Left hindlimb (tissue), 1 donor: ENCODE results near the gene TMED1.
"Not testable (repeated sequence)": the region's sequence is repeated elsewhere in the genome, so short reads cannot be mapped to it uniquely, and the experiment has no call there.

Source experiments
- DNase-seq: peaks from one replicate; pipeline ENCODE4 v3.0.0-alpha.2; 2018

The TMED1 gene, protein sequence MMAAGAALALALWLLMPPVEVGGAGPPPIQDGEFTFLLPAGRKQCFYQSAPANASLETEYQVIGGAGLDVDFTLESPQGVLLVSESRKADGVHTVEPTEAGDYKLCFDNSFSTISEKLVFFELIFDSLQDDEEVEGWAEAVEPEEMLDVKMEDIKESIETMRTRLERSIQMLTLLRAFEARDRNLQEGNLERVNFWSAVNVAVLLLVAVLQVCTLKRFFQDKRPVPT

DNA sequence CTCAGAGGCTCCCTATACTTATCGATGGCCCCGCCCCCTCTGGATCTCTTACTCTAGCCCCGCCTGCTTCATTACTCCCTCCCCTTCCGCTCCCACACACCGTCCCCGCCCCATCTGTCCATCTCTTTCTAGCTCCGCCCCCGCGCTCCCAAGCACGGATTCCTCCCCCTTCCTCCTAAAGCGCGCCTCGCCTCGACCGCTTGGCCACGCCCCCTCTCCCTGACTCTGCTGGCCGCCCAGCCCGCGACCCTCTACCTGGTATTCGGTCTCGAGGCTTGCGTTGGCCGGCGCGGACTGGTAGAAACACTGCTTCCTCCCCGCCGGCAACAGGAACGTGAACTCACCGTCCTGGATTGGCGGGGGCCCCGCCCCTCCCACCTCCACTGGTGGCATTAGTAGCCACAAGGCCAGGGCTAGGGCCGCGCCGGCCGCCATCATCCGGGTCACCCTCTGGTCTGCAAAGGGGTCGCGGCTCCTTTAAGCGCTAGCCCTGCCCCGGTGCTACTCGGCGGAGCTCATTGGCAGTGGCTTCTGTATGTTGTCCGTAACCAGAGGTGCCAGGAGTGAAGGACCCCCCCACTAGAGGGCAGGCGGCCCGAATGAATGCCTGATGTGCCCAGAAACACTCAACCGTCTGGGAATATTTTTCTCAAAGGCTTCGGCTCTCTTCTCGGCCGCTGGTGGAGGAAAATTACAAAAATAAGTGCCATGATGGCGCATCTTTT lies at the start of gene TMED1:
TMED1 (minus strand) TSS at position 459 of the 725 bp plus-strand sequence; CDS start at position 438, 21 bp downstream.
- DNase-seq, result peak; percentile 99

DNA sequence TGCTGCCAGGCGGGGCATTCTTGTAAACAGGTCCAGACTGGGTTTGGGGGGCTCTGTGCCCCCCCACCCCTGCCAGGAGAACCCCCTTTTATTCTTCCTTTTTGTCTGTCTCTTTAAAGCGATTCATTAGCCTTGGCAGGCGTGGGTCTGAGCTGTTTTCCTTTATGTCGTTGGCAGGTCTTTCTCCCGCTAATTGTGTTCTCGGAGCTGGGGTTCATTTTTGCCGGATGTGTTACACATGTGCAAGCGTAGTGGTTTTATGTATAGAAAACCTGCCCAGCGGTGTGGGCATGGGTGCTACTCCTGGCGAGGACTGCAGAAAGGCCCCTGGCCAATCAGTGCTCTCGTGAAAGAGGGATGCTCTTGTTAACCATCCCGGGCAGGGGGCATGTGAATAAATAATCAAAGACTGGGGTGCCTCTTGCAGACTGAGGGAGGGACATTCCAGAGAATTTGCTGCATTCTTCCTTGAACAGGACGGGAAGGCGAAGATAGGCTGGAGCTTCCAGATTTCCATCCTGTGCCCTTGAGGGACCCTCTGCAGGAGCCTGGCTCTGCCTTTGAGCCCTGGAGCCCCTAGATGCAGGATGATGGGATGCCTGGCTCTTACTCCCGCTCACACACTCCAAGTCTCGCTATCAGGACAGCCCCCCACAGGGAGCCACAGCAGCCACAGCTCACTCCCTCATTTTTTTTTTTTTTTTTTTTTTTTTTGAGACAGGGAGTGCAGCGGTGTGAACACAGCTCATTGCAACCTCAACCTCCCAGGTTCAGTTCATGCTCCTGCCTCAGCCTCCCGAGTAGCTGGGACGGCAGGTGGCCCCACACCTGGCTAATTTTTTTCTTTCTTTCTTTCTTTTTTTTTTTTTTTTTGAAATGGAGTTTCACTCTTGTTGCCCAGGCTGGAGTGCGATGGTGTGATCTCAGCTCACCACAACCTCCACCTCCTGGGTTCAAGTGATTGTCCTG lies 49.5 kb upstream of the TMED1 start:
- DNase-seq, result no peak

DNA sequence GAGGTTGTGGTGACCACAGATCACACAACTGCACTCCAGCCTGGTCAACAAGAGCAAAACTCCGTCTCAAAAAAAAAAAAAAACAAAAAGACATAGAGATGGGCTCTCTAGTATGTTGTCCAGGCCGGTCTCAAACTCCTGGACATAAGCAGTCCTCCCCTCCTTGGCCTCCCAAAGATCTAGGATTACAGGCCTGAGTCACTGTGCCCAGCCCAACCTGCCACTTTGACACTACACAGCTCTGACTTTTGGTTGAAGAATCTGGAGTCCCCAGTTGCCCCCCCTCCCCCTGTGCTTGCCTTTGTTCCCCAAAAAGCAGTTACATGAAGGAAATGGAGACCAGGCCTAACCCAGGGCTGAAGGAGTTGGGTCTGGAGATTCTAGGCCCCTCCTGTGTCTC lies 48.3 kb upstream of the TMED1 start:
- DNase-seq, result no peak

DNA sequence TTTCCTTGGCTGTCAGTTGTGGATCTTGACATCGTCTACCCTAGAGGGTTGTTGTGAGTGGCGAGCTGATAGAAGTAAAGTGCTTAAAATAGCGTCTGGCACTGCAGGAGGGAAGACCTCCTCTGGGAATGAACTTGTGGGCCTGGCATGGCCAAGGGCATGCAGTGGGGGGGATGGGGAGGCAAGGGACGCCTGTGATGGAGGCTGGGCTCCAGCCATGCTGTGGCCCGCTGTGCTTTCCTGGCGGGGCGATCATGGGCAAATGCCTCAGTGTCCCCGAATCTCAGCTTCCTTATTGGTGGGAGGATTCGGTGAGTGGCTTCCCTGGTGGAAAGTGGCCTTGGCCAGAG lies 46.1 kb upstream of the TMED1 start:
- DNase-seq, result no peak

DNA sequence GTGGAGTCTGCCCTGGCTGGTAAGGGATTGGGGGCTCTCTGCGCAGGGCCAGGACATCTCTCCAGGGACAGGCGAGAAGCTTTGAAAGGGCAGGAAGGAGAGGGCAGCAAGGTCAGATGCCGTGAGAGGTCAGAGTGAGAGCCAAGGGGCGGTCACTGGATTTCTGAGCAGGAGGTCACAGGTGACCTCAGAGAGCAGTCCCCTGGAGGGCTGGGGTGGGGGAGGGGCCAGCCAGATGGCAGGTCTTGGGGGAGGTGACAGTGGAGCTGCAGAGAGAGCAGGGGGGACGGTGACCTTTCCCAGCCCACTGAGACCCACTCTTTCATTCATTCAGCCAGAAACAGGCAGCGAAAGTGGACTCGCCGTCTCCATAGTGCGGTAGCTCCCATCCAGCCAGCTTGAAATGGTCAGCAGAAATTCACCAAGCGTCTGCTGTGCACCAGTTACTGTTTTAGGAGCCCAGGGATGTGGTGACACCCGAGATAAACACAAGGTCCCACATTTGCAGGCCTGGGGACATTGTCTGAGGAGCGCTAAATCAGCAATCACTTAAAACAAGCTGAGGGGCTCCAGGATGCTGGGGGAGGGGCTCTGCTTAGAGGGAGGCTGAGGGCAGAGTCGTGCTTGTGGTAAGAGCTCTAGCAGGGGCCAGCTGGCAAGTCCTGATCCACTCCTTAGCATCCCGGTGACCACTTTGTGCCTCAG lies 45.5 kb upstream of the TMED1 start:
- no peak for DNase-seq

DNA sequence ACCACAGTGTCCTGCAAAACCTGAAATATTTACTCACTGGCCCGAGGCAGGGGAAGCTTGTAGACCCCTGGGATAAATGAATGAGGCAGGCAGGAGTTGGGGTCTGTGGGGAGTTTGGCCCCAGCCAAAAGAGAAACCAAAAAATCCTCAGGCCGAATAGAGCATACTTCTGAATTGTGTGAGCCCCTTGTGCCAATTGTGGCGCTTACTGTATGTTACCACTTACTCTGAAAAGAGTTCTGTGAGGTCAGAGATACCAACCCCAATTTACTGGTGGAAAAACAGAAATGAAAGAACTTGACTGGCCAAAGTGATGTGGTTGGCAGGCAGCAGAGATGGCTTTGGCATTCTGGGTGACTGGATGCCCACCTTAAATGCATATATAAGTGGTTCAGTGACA lies 42.2 kb upstream of the TMED1 start:
- no peak for DNase-seq

DNA sequence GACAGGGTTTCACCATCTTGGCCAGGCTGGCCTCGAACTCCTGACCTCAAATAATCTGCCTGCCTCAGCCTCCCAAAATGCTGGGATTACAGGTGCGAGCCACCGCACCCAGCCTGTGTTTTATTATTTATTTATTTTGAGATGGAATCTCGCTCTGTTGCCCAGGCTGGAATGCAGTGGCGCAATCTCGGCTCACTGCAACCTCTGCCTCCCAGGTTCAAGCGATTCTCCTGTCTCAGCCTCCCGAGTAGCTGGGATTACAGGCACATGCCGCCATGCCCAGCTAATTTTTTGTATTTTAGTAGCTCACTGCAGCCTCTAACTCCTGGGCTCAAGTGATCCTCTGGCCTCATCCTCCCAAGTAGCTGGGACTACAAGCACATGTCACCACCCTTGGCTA lies 41.6 kb upstream of the TMED1 start:
- not testable (repeated sequence) for DNase-seq

DNA sequence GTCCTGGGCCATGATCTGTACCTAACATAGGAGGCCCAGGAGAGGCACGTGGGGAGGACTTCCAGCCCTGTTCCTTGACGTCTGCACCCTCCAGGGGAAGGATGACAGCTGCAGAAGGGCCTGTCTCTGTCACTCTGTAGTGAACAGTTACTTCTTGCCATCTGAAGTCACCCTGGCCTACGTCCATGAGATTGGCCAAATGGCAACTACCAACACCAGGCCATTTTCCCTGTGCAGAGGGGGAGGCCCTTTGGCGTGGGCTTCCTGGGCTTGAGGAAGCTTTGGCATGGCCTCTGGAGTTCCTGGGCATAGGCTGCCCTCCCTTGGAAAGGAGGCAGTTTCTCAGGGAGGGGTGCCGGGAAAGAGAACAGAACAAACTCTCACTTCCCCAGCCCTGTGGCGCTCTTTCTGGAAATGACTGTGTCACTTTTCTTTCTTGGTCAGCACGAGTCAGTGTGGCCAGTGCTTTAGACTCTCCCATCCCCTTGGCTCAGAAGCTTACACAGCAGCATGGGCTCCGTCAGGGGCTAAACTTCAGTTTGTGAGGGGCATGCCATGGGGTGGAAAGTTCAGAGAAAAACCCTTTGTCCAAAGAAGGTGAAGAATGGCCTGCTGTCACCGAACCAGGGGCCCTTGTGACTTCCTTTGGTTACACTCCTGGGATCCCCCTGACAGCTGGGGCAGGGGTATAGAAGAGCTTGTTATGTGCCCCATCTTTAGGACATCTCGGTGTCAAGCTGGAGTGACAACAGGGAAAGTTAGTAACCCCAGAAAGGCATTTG lies 40.6 kb upstream of the TMED1 start:
- DNase-seq, result no peak

DNA sequence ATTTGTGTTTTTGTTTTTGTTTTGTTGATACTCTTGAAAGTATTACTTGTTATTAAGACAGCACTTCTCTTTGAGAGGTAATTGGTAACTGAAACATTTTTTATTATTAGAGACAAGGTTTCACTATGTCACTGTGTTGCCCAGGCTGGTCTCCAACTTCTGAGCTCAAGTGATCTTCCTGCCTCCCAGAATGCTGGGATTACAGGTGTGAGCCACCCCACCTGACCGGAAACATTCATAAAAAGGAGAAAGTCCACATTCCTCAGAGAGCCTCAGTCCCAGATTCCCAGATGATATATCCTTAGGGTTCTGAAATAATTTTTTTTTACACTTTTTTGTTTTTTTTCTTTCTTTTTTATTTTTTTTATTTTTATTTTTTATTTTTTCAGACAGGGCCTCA lies 38.0 kb upstream of the TMED1 start:
- DNase-seq, result no peak

DNA sequence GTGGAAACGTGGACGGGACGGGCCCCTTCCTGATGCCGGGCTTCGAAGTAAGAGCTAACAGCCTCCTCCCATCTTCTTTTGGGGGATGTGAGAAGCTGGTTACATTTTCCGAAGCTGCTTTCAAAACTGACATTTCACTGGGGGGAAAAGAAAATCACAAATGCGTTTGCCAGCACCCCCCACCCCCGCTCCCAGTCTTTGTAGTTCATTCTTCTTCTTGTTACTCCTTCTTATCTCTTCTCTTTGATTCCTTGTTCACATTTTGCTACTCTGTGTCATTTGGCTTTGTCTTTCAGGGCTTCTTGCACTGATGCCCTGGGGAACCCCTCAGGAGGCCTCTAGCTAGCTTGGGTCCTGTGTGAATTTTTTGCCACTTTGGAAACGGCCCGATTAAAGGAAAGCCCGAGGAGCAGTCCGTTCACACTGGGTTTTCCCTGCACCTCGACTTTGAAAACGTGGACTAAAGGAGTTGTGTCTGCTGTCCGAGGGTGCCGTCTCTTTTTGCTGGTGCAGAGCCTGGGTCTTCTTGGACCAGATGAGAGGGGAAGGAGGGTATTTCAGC lies 36.6 kb upstream of the TMED1 start:
- DNase-seq, result no peak

DNA sequence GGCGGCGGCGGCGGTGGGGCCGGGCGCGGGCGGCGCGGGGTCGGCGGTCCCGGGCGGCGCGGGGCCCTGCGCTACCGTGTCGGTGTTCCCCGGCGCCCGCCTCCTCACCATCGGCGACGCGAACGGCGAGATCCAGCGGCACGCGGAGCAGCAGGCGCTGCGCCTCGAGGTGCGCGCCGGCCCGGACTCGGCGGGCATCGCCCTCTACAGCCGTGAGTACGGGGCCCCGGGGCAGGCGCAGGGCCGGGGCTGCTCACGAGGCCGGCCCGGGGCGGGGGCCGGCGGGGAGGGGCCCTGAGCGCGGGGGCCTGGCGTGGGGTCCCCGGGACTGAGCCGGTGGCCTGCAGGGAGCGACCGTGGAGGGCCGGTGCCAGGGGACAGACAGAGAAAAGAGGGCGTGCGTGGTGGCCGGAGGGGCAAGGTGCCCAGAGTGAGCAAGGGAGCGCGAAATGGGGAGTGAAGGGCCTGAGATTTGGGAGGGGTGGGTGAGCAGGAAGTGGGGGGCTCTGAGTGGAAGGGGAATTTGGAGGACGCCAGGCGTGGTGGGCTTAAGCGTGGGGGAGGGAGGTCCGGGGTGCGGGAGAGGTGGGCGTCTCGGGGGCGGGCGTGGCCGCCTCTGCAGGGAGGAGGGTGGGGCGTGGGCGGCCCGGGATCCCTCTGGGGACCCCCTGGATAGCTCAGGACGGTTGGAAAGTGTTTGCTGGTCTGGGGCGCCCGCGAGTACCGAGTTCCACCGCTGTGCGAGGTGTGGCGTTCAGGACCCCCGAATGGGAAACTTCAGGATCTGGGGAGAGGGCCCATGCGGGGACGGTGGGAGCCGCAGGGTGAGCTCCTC lies 35.9 kb upstream of the TMED1 start:
- peak; percentile 78 for DNase-seq

DNA sequence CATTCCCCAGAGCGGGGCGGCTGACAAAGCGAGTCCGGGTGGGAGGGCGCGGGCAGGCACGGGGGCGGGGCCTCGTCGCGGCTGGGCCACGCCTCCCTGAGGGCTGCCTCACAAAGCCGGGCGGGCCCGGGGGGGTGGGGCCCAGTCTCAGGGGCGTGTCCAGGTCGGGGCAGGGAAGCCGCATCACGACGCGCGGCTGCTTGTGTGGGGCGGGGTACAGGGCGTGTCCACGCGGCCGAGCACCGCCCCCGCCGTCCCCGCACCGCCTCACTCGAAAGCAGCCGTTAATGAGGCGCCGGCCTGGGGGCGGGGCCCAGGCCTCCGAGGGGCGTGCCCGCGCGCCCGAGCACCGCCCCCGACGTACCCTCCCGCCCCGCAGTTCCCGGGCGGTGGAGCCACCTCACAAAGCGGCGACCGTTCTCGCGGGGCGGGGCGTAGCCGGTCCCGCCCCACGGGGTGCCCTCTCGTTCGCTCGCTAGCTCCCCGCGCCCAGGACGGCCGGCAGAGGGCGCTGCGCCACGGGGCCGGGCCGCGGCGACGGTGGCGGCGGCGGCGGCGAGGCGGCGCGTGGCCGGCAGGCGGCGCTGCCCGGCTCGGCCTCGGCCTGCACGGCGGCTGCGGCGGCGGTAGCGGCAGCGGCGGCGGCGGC lies 35.1 kb upstream of the TMED1 start, which contains the start of gene CARM1:
CARM1 (plus strand) TSS at position 599 of the 649 bp plus-strand sequence. CDS start 150 bp downstream, outside the sequence.
- DNase-seq, result peak; percentile 100

DNA sequence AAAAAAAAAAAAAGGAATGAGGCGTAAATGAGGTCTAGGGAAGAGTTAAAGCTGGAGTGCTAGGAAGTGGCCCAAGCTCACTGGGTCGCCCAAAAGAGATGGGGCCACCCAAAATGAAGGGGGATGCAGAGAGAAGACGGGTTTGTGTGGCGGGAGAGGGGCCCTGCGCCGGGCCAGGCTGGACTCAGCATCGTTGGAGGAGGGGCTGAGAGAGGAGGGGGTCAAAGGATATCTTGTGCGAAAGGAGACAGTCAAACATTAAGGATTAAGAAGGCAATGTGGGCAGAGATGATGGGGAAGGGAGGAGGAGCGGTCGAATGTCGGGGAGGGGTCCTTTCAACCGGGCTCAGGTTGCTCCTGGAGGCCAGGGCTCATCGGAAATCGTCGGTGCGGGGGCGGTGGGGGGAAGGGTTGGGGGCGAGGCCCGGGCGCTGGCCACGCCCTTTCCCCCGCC lies 34.5 kb upstream of the TMED1 start:
- no peak for DNase-seq

DNA sequence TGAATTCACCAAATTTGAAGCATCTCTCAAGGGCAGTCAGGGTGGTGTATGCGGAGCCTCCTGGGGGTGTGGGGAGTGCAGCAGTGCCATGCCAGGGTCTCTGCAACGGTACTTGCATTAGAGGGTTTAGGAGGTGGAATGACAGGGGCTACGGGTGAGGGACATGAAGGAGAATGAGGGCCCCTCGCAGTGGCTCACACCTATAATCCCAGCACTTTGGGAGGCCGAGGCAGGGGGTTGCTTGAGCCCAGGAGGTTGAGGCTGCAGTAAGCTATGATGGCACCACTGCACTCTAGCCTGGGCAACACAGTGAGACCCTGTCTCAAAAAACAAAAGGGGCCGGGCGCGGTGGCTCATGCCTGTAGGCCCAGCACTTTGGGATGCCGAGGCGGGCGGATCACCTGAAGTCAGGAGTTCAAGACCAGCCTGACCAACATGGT lies 33.9 kb upstream of the TMED1 start:
- DNase-seq, result not testable (repeated sequence)

DNA sequence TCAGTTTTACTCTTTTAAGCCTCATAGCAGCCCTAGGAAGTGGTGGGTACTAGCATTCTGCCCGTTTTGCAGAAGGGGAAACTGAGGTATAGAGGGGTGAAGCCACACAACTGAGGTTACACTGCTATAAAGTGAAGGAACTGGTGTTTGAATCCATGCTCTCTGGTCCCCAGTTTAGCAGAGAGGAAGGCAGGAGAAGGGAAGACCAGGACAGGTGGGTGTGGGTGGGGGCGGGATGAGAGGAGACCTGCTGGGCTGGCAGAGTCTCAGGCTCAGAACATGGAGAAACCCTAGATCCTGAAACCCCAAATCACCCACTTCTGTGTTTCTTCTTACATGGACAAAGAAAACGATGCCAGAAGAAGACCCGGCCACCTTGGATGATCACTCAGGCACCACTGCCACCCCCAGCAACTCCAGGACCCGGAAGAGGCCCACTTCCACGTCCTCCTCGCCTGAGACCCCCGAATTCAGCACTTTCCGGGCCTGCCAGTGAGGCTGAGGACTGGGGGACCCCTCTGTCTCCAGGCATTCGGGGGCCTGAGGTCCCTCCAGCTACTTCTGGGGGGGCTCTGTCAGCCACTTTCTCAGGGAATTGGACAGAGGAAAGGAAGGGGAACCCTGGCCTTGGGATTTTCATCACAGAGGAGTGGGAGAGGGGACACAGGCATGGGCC lies 33.0 kb upstream of the TMED1 start:
- no peak for DNase-seq

DNA sequence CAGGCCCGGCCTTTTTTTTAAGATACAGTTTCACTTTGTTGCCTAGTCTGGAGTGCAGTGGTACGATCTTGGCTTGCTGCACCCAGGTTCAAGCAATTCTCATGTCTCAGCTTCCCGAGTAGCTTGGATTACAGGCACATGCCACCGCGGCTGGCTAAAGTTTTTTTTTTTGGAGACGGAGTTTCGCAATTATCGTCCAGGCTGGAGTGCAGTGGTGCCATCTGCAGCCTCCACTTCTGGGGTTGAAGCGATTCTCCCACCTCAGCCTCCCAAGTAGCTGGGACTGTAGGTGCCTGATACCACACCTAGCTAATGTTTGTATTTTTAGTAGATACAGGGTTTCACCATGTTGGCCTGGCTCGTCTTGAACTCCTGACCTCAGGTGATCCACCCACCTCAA lies 30.5 kb upstream of the TMED1 start:
- no peak for DNase-seq

DNA sequence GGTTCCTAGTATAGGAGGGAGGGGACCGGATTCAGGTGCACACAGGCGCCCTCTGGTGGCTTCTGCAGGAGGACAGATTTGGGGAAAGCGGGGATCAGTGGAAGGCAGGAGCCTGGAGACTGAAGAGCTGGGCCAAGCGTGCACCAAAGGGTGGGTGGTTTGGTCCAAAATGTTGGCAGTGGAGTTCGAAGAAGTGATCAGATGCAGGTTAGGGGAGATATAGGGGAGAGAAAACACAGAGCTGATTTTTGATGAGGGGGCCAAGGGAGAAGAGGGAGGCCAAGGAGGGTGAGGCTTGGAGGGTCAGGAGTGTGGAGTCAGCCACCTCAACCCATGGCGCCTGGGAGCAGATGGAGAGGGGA lies 28.5 kb upstream of the TMED1 start:
- peak; percentile 85 for DNase-seq

DNA sequence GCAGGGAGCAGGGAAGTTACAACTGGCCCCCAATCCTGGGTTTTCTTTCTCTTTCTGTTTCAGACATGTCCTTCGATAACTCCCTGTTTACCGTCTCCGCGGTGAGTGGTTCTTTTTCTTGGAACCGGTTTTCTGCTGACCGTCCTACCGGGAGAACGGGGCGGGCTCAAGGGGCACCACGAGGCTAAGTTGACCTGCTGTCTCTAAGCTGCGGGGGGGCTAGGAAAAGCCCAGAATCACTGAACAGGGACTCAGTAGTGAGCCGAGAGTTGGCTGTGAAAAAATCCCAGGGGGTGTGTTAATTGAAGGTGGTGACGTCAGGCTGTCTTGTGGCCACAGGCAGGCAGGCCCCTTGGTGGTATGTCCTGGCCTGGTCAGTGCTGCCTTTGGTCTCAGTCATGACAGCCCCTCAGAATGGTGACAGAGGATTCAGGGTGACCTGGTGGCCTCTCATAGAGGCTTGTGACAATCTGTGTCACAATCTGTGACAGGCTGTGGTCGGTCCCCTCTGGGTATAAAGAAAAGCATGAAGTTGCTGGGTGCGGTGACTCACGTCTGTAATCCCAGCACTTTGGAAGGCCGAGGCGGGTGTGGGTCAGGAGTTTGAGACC lies 27.2 kb upstream of the TMED1 start:
- DNase-seq, result no peak

DNA sequence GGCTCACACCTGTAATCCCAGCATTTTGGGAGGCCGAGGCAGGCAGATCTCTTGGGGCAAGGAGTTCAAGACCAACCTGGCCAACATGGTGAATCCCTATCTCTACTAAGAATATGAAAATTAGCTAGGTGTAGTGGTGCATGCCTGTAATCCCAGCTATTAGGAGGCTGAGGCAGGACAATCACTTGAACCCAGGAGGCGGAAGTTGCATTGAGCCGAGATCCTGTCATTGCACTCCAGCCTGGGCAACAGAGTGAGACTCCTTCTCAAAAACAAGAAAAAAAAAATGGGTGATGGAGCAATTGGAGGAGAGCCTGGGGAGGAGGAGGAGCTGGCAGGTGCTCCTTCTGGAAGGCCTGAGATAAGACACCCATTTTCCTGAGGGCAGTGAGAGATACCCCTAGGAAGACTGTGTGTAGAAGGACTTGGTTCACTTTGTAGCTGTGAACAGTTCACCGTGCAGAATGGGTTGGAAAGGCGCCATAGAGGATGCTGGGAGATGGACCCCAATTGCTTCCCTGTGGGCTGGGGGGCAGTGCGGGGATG lies 26.6 kb upstream of the TMED1 start:
- no peak for DNase-seq
